ENCODE measurements around the gene TSC1.
A peak's percentile ranks its signal among the peaks of the same experiment; 100 is the strongest.

The TSC1 gene

DNA sequence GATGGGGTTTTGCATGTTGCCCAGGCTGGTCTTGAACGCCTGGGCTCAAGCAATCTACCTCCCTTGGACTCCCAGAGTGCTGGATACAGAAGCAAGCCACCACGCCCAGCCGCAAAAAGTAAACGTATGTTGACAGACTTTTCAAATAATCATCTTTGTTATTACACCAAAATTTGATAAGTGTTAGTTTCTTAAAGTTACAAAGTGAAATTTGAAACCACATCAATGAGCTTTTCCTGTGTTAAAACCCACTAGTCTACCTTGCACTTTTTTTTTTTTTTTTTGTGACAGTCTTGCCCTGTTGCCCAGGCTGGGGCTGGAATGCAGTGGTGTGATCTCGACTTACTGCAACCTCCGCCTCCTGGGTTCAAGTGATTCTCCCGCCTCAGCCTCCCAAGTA is 35.8 kb downstream of the TSC1 start:
- no peak for DNase-seq (ENCODE audit: low read depth in 1 of 2, low spot score in 1 of 2)
- in situ Hi-C loops (cut with HindIII; ENCODE audit: low pct_unique_long_range_greater_than_20kb, low sequenced_read_pairs), result no loop called here
- TF ChIP-seq JUND (IDR thresholded peaks at IDR 0.05; ENCODE audit: low read depth), result no peak

GRCh38 chr9:132905726-132906125 is 38.7 kb downstream of the TSC1 start:
- TF ChIP-seq JUND (IDR thresholded peaks at IDR 0.05; ENCODE audit: low read depth), result no peak
- DNase-seq (ENCODE audit: low read depth in 1 of 2, low spot score in 1 of 2), result no peak
- in situ Hi-C loops (cut with HindIII; ENCODE audit: low pct_unique_long_range_greater_than_20kb, low sequenced_read_pairs), result no loop called here

DNA sequence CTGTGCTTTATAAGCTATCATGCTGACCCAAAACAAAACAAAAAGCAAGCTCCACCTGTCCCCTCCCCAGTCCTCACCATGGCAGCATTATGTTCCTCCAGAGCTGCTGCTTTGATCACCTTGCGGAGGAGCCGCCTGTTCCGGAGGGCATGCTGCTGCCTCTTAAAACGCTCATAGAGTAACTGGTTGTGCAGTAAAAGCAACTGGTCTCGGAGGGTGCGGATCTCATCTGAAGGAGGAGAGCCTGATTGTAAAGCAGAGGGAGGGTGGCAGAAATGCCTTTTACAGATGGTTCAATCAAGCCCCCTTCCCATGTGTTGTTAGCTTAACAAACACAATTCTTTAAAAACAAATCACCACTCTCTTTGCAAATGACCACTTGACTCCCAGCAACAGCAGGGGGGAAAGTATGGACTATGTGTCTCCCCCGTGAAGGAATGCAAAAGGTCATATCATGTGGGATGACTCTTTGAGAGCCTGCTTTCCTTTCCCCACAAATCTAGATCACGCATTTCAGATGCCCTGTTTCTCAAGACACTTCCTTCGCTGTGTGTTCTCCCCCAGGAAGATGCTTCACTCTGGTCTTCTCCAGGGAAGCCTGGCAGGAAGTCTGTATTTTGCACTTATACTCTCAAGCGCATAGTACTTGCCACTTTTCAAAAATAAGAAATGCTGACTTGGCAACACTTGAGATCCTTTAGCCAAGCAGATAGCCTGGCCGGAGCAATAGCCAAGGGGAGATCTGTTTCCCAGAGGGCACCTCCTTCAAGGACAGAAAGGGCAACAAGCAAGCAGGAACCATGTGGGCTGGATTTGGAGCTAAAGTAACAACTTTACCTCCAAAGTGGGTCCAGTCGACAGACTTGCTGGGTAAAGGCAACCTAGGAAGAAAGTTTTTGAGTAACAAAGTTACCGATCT is 40.6 kb downstream of the TSC1 start:
- in situ Hi-C loops (cut with HindIII; ENCODE audit: low pct_unique_long_range_greater_than_20kb, low sequenced_read_pairs), result no loop called here
- no peak for DNase-seq (ENCODE audit: low read depth in 1 of 2, low spot score in 1 of 2)
- TF ChIP-seq JUND (IDR thresholded peaks at IDR 0.05; ENCODE audit: low read depth), result no peak

DNA sequence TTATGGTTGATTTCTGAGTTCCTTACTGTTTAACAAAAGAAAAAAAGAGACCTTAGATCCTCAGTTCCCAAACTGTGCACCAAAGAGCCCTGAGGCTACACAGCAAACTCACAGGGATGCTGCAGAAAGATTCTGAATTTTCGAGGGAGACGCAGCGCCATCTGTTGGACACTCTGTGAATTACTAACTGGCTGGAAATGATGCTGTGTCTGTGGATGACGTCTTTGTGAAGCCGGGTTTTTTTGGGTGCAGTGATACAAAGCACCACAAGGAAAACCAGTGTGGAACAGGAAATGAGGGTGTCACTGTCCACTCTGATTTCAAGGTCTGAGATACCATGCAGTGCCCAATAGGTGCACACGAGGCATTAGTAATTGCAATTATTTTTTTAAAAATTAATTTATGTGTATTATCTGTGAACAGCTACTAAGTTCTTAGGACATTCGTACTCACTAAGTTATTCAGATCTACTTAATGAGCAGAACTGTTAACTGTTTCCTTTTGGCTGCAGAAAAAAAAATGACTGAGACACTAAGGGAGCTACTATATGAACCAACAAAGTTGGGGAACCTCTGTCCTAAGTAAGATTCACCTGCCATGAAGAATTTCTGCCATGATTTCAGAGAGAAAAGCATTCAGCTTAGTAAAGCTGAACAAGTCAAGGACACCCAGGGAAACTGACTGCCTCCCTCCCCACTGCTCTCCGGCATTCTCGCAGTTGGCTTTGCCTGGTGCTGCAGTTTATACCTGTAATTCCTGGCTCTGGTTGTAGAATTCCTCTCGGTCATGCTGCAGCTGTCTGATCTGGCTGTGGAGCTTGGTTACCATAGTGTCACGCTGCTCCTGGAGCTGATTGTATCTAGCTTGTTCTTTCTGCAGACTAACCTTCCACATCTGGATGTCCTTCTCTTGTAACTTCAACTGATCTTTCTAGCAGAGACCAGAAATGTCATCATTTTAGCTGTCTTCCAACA is 42.3 kb downstream of the TSC1 start:
- no peak for TF ChIP-seq JUND (IDR thresholded peaks at IDR 0.05; ENCODE audit: low read depth)
- peak; percentile 81 to 93 for DNase-seq (ENCODE audit: low read depth in 1 of 2, low spot score in 1 of 2)
- in situ Hi-C loops (cut with HindIII; ENCODE audit: low pct_unique_long_range_greater_than_20kb, low sequenced_read_pairs), result no loop called here

- TF ChIP-seq JUND (IDR thresholded peaks at IDR 0.05; ENCODE audit: low read depth), result no peak
- in situ Hi-C loops (cut with HindIII; ENCODE audit: low pct_unique_long_range_greater_than_20kb, low sequenced_read_pairs), result no loop called here
- no peak for DNase-seq (ENCODE audit: low read depth in 1 of 2, low spot score in 1 of 2)
Measured at GRCh38 chr9:132898051-132898450, 46.4 kb downstream of the TSC1 start.

DNA sequence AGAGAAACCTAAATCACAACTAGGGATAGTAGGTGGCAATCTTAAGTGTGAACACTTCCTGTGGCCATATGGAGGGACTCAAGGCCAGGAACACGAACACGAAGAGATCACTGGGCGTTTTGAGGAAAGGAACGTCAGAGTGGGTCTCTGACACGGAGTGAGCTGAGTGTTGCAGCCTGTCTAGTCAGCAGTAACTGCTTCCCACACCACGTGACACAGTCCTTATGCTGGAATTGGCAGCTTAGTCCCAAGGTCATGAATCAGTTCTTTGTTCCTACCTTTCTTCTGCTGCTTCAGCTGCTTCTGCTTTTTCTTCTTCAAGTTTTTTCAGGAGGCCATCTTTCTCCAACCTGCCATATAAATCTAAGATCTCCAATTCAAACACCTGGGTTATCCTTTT is 47.5 kb downstream of the TSC1 start:
- no peak for TF ChIP-seq JUND (IDR thresholded peaks at IDR 0.05; ENCODE audit: low read depth)
- DNase-seq (ENCODE audit: low read depth in 1 of 2, low spot score in 1 of 2), result no peak
- in situ Hi-C loops (cut with HindIII; ENCODE audit: low pct_unique_long_range_greater_than_20kb, low sequenced_read_pairs), result no loop called here

DNA sequence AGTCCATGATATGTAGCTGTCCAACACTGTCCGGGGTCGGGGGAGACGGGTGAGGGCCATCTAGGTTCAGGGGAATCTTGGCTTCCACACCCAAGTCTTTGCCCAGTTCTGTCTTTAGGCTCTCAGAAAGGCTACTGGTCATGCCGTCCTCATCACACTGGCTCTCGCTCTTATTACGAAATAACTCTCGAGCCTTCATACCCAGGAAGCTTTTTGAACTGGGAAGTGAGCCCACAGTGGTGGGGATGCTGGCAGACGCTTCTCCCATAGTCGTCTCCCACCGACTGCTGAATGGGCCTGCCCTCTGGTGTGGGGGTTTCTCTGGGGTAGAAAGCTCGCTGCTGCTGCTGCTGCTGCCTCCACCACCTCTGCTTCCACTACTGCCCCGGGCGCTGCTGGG is 48.2 kb downstream of the TSC1 start:
- in situ Hi-C loops (cut with HindIII; ENCODE audit: low pct_unique_long_range_greater_than_20kb, low sequenced_read_pairs), result no loop called here
- no peak for TF ChIP-seq JUND (IDR thresholded peaks at IDR 0.05; ENCODE audit: low read depth)
- no peak for DNase-seq (ENCODE audit: low read depth in 1 of 2, low spot score in 1 of 2)

GRCh38 chr9:132894862-132895835 is 49.3 kb downstream of the TSC1 start:
- no peak for TF ChIP-seq JUND (IDR thresholded peaks at IDR 0.05; ENCODE audit: low read depth)
- in situ Hi-C loops (cut with HindIII; ENCODE audit: low pct_unique_long_range_greater_than_20kb, low sequenced_read_pairs), result no loop called here
- DNase-seq (ENCODE audit: low read depth in 1 of 2, low spot score in 1 of 2), result peak; percentile 57 to 78

- no peak for TF ChIP-seq JUND (IDR thresholded peaks at IDR 0.05; ENCODE audit: low read depth)
- DNase-seq (ENCODE audit: low read depth in 1 of 2, low spot score in 1 of 2), result no peak
- in situ Hi-C loops (cut with HindIII; ENCODE audit: low pct_unique_long_range_greater_than_20kb, low sequenced_read_pairs), result no loop called here
Measured at GRCh38 chr9:132894346-132894745, 50.1 kb downstream of the TSC1 start.

DNA sequence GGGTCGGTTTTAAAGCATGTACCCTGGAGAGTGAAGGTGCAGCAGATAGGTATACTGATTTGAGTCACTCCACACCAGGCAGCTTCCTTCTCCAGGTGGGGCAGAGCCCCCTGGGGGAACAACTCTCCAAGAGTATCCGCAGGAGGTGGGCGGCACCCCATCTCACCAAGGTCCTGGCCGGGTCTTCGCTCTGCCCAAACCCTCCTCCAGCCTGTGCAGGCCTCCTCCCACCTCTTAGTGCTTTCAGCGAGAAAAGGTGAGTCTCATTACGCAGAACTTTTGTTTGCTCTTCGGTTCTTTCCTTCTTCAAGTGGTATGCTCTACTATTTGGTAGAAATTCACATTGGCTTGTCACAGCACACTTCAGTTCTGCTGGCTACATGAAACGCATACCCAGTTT is 52.0 kb downstream of the TSC1 start:
- in situ Hi-C loops (cut with HindIII; ENCODE audit: low pct_unique_long_range_greater_than_20kb, low sequenced_read_pairs), result no loop called here
- TF ChIP-seq JUND (IDR thresholded peaks at IDR 0.05; ENCODE audit: low read depth), result no peak
- no peak for DNase-seq (ENCODE audit: low read depth in 1 of 2, low spot score in 1 of 2)

- DNase-seq (ENCODE audit: low read depth in 1 of 2, low spot score in 1 of 2), result no peak
- TF ChIP-seq JUND (IDR thresholded peaks at IDR 0.05; ENCODE audit: low read depth), result no peak
- in situ Hi-C loops (cut with HindIII; ENCODE audit: low pct_unique_long_range_greater_than_20kb, low sequenced_read_pairs), result no loop called here
Measured at GRCh38 chr9:132888151-132888550, 56.3 kb downstream of the TSC1 start.
